ENCODE data around the gene SIX1. TPM values are rescaled to one million over a fixed set of nuclear protein-coding genes. Genes with fewer than 3 reads are reported as not detected.
A peak's percentile ranks its signal among the peaks of the same experiment; 100 is the strongest.

SIX1 gene
- total RNA-seq, 4 donors from 2014 or later = 7.1 TPM; not detected in 3

- Histone ChIP-seq H3K4me1 (no peaks in the 10 kb centered on the region), H3K27ac (no peak overlapping the region), H3K4me3 (no peak overlapping the region), H3K9me3 (no peaks in the 10 kb centered on the region), H3K36me3 (no peaks in the 10 kb centered on the region), H3K27me3 (peaks cover 9 to 66% of the 10 kb centered on the region in 2 donors)
- DNase-seq = no peak
- intact Hi-C loops (cut with DNase I; ENCODE audit: low total_unique reads) = no loop called here
- no peak for TF ChIP-seq POLR2A (IDR thresholded peaks at IDR 0.05)
- no peak for TF ChIP-seq CTCF (IDR thresholded peaks at IDR 0.05)
Measured at GRCh38 chr14:60658211-60658690, 9.0 kb upstream of the SIX1 start.

- H3K4me3 ChIP-seq = peak overlapping the region; percentile 28 to 54
- TF ChIP-seq POLR2A (IDR thresholded peaks at IDR 0.05) (no peak), CTCF (IDR thresholded peaks at IDR 0.05) (no peak)
- no peaks in the 10 kb centered on the region for H3K9me3 ChIP-seq
- H3K4me1 ChIP-seq = no peaks in the 10 kb centered on the region
- DNase-seq = no peak
- intact Hi-C loops (cut with DNase I; ENCODE audit: low total_unique reads) = no loop called here
- H3K27me3 ChIP-seq = peaks cover 13 to 66% of the 10 kb centered on the region in 2 donors
- no peak overlapping the region for H3K27ac ChIP-seq
- H3K36me3 ChIP-seq = no peaks in the 10 kb centered on the region
Measured at GRCh38 chr14:60657456-60658210, 8.4 kb upstream of the SIX1 start.

GRCh38 chr14:60656686-60657455, 7.6 kb upstream of the SIX1 start:
- intact Hi-C loops (cut with DNase I; ENCODE audit: low total_unique reads) = no loop called here
- peak overlapping the region; percentile 28 to 54 for H3K4me3 ChIP-seq
- H3K36me3 ChIP-seq = no peaks in the 10 kb centered on the region
- TF ChIP-seq POLR2A (IDR thresholded peaks at IDR 0.05) (no peak), CTCF (IDR thresholded peaks at IDR 0.05) (peak in 2 of 4 experiments; percentile 27 to 34)
- no peak overlapping the region for H3K27ac ChIP-seq
- DNase-seq = peak in 1 of 2 donors; percentile 31
- no peaks in the 10 kb centered on the region for H3K4me1 ChIP-seq
- H3K27me3 ChIP-seq = peaks cover 13 to 68% of the 10 kb centered on the region in 2 donors
- no peaks in the 10 kb centered on the region for H3K9me3 ChIP-seq

GRCh38 chr14:60655898-60656685, 6.8 kb upstream of the SIX1 start:
- H3K4me3 ChIP-seq = no peak overlapping the region
- H3K4me1 ChIP-seq = no peaks in the 10 kb centered on the region
- H3K36me3 ChIP-seq = no peaks in the 10 kb centered on the region
- intact Hi-C loops (cut with DNase I; ENCODE audit: low total_unique reads) = no loop called here
- no peak overlapping the region for H3K27ac ChIP-seq
- DNase-seq = no peak
- peaks cover 13 to 76% of the 10 kb centered on the region in 2 donors for H3K27me3 ChIP-seq
- H3K9me3 ChIP-seq = no peaks in the 10 kb centered on the region
- TF ChIP-seq CTCF (IDR thresholded peaks at IDR 0.05) (no peak), POLR2A (IDR thresholded peaks at IDR 0.05) (no peak)
